Activated T-helper 1 cell treated with Interleukin-2 at 50 U/mL for 16 hours (primary cell): ENCODE measurements around the gene UBE2D3.

Source experiments
- DNase-seq: peaks from one replicate; pipeline ENCODE4 v3.0.0-alpha.2; 2020; ENCODE audit warnings: low read depth

Gene UBE2D3

DNA sequence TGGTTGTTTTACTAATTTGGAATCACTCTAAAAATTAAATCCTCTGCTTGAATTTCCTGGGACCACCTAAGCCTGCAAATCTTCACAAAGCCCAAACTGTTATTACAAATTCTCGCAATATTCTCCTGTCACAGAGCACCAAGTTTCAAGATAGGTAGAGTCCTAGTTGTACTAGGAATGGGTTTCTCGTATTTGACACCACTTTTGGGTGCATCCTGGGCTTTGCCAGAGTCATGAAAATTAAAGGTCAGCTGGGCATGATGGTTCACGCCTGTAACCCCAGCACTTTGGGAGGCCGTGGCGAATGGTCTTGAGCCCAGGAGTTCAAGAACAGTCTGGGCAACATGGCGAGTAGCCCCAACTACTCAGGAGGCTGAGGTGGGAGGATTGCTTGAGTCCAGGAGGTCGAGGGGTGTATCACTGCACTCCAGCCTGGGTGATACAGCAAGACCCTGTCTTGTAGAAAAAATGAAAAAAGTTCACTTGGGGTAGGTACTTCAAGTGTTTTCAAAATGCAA lies 36.0 kb downstream of the UBE2D3 start:
- no peak for DNase-seq

DNA sequence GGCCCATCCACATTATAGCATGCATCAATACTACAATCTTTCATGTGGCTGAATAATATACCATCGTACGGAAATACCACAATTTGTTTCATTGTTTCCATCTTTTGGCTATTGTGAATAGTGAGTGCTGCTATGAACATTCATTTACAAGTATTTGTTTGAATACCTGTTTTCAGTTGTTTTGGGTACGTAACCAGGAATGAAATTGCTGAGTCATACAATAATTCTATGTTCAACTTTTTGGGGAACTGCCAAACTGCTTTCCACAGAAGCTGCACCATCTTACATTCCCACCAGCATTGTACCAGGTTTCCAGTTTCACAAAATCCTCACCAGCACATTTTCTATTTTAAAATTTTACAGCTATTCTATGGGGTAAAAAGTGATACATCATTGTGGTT lies 38.0 kb downstream of the UBE2D3 start:
- DNase-seq = no peak

DNA sequence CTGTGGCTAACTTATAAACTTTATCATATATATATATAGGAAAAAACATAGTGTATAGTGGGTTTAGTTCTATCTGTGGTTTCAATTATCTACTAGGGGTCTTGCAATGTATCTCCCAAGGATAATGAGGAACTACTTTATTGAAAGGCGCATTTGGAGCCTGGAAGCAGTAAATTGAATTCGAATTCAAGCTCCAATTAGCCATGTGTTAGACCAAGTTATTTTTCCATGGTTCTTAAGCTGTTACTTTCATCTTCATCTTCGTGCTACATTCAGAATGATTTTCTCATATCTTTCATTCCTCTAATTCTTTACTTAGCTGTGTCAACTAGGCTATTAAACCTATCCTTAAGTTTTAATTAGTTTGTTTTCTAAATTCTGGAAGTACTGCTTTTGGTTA lies 39.4 kb downstream of the UBE2D3 start:
- DNase-seq = no peak

DNA sequence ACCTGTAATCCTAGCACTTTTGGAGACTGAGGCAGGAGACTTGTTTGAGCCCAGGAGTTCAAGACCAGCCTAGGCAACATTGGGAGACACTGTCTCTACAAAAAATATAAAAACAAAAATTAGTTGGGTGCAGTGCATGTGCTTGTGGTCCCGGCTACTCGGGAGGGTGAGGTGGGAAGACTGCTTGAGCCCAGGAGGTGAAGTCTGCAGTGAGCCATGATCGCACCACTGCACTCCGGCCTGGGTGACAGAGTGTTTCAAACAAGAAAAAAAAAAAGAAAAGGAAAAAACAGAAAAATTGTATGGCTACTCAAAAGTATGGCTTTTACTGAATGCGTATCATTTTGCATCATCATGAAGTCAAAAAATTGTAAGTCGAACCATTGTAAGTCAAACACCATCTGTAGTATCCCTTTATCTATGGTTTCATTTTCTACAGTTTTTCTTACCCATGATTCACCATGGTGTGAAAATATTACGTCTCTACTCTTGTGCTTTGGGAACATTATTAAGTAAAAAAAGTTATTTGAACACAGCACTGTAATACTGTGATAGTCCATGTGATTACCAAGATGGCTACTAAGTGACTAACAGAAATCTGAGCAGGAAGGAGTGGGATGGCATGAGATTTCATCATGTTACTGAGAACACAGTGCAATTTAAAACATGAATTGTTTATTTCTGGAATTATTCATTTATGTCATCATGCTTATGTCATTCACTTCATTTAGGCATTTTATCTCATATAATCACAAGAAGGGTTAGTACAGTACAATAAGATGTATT lies 40.1 kb downstream of the UBE2D3 start:
- no peak for DNase-seq

DNA sequence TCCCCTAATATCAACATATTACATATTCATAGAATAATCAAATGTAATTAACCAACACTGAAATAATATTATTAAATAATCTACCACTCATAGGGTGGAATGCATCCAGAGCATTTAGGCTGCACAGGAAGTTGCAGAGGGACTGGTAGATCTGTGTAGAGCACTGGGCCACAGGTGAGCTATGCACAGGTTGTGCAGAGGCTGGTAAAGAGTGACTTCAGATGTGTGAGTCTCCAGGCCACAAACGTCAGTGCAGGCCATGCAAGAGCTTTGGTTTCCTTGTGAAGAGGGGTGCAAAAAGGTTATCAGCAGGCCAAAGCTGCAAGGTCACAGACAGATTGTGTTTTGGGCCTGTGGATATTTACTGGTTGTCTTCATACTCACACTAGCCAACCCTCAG lies 41.1 kb downstream of the UBE2D3 start:
- DNase-seq = no peak

DNA sequence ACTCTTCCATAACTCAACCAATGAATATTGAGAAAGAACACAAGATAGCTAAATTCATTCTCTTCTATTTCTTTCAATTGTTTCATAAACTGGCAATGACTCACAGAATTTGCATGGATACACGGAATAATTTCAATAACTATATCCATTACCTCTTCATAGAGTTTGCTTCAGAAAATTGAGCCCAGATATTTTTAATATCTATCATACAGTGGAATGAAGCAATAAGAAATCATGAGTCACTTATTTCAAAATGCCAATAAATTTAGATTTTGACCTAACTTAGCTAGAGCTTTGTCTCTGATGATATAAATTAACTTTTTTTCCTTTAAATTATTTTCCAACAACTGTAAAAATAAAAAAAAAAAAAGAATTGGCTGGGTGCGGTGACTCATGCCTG lies 44.3 kb downstream of the UBE2D3 start:
- no peak for DNase-seq

DNA sequence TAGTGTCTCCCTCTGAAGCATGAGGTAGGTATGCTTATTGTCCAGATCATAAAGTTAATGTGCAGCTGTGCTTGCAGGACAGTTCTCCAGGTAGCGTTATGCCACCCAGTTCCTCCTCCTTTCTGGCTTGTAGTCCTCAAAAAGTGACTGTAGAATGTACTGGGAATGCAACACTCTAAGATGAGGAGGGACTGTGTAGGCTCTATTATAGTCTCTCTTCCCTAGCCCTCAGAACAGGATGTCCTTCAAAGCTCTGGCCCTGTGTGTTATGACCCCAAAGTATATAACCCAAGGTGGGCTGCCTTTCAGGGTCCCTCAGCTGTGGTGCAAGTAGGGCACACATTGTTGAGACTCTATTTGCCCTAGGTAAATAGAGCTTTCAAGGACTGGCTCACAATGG lies 45.8 kb downstream of the UBE2D3 start:
- no peak for DNase-seq

DNA sequence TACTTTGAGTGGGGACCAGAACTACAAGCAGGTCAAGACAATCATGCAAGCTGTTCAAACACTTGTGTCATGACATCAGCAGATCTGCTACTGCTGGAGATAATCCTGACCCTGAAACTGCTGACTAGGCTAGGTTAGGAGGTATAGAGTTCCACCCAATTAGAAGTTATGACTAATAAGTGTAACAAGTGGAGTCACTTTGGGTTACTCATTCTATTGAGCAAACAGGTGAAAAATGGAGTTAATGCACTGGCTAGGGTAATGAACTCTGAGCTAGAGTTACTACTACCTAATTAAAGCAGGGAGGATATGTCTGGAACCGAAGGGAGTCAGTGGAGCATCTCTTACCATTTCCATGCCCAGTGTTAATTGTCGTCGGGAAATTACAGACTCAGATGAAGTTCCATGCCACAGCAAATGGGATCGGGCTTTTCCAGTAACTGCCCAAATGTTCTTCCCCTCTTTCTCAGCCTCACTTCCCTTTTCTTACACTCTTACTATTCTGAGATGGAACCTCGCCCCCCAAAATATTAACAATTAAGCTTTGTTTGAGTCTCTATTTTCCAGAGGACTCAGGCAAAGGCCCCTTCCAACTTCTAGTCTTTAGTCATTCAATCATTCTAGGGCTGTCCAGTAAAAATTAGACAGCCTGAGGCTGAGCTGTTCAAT lies 46.7 kb downstream of the UBE2D3 start:
- DNase-seq = no peak

DNA sequence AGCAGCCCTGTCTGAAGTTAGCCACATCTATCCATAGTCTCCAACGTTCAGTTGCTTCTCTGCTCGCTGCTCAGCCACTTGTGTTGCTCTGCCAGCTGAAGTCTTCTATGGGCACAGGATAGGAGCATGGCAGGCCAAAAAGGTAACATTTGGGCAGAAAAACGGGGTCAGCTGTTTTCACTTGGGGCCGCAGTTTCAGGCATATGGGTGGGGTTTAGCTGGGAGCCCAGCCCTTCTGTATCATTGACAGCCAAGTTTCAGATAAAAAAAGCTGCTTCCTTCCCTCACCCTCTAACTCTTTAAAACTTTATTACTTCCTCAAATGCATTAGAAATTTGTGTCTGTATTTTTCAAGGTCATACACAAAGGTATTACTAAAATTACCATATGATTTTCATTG lies 48.1 kb downstream of the UBE2D3 start:
- no peak for DNase-seq

DNA sequence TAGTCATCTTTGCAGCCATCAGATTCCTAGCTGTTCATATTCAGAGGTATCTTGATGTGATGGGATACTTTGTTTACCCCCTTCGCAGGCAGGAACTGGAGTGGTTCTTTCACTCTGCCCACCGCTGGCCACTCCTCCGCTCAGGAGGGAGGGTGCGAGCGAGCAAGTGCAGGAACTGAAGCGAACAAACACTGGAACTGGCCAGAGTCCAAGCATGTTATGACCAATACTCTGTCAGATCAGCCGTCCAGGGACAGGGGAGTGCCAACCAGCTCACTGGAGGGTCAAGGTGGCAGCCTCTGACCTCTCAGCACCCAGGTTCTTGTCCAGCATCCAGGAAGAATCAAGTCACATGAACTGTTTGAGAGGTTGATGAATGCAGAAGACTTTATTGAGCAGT lies 48.6 kb downstream of the UBE2D3 start:
- DNase-seq = no peak

DNA sequence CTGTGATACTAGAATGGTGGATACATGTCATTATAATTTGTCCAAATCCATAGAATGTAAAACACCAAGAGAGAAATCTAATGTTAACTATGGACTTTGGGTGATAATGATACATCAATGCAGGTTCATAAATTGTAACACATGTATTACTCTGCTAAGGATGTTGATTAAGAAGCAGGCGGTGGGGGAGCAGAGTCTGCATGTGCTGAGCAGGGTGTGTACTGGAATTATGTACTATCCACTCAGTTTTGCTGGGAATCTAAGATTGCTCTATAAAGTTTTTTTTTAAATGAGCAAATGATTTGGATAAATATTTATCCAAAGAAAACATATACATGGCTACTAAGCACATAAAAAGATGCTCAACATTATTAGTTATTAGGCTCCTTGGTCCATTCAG lies 51.5 kb downstream of the UBE2D3 start:
- DNase-seq = no peak

DNA sequence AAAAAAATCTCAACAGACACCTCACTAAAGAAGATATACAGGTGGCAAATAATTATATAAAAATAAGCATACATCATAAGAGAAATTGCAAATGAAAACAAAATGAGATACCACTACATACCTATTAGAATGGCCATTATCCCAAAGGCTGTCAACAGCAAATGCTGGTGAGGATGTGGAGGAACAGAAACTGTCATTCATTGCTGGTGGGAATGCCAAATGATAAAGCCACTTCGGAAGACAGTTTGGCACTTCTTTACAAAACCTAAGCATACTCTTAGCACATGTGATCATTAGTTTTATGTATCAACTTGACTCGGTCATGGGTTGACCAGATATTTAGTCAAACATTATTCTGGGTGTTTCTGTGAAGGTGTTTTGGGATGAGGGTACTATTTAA lies 53.1 kb downstream of the UBE2D3 start:
- DNase-seq = no peak

DNA sequence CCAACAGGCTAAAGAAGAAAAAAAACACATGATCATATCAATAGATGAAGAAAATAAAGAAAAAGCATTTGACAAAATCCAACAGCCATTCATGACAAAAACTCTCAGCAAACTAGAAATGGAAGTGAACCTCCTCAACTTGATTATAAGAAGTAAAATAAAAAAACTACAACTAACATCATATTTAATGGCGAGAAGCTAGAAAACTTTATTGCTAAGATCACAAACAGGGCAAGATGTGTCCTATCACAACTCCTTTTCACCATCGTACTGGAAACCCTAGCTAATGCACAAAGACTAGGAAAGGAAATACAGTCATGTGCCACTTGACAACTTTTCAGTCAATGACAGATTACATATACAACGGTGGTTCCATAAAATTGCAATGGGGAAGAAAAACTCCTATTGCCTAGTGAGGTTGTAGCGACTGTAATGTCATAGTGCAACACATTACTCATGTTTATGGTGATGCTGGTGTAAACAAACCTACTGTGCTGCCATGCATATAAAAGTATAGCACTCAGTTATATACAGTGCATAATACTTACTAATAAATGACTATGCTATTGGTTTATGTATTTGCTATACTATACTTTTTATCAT lies 54.5 kb downstream of the UBE2D3 start:
- no peak for DNase-seq

DNA sequence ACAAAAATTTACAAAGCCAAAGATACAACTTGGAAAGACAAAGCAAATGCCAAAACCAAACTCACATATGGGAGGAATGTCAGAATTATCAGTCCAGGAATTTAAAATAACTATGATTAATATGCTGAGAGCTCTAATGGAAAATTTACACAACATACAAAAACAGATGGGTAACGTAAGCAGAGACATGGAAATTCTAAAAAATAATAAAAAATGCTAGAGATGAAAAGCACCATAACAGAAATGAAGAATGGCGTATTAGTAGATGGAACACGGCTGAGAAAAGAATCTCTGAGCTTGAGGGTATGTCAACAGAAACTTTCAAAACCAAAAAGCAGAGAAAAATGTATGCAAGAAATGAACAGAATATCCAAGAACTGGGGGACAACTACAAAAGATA lies 62.5 kb downstream of the UBE2D3 start:
- DNase-seq = no peak

DNA sequence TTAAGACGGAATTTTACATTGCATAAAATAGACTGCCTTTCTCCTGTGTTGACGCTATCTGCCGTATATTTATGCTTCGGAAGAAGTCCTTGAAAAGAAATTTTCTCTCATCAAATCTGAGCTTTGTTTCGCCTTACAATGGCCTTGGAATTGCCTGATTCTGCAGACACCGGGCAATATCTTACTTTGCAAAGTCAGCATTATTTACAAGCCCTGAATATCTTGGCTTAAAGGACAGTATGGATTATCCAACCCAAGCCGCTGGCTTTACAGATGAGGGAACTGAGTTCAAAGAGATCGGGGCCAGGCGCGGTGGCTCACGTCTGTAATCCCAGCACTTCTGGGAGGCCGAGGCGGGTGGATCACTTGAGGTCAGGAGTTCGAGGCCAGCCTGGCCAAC lies 65.4 kb downstream of the UBE2D3 start:
- no peak for DNase-seq

DNA sequence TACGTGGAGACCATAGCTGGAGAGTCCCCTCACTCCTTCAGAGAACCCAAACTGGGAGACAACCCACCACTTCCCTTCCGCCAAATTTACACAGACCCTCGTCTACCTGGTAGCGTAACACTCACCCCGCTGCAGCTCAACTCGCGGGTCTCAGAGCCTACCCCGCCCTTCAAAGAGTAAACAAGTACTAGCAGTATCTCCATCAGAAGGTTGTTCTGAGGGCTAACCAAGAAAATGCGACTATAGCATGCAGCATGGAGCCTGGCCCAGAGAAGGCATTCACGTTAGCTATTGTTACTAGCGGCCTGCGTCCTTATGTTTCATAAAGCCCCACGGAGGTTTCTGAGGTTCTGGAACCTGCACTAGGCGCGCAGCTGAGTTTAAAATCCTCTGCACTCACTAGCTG lies 66.1 kb downstream of the UBE2D3 start:
- DNase-seq = no peak

DNA sequence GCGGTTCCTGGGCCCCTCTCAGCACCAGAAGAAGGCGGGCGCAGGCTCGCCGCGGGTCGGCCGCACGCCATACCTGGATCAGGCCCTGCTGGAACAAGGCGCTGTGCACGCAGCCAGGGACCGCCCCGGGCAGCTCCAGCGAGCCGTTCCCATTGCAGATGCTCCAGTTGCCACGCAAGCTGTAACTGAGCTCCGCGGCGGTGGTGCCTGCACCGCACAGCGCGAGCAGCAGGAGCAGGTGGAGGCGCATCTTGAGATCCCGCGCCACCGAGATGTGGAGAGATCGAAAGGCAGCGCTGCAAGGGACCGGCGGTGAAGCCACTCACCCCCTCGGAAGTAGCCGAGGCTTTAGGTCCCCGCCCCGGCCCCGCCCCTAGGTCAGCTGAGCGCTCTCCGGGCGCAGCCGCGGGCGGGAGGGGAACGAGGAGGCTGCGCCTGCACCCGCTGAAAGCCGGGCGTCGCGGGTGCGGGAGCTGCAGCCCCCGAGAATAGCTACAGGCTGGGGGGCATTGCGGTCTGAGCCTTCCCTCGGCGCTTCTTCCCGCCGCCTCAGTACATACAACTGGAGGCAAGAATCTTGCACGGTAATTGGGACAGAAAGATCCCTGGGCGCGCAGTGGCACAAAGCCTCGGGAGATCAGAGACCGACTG lies 66.6 kb downstream of the UBE2D3 start, which contains the start of gene MANBA:
Gene MANBA (minus strand): TSS at position 324 of the 651 bp plus-strand sequence. CDS start 74 bp downstream, at position 250.
- peak; percentile 76 for DNase-seq

DNA sequence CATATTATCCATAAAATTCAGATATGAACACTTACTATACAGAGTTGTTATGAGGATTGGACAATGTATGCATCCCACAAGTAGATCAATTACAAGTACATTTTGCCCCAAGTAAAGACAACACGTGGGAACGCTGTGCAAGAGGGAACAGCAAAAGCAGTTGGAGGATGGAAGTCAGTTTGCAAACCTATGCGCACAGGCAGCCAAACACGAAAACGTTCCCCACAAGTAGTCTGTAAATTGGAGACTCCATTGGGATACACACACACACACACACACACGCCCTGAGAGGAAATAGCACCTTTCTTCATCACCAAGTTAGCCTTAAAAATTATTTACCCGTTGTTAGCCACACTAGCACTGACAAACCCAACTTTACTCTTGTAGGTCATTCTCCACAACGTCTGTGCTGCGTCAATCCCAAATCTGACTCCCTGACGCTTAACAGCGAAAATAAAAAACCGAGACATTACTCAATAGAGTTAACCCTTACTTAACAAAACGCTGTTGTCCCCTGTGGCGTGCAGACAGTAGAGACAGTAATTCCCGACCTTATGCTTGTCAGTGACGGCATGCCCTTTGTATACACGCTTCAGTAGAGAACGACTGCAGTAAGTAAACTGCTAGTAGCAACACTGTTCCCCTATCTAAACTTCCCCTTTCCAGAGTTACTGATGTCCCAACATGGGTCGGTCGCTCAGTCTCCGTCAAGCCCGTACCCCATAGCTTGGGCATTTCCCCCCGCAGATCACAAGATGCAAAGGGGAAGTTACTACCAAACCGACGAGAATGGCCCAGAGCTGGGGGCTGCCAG lies 67.3 kb downstream of the UBE2D3 start:
- no peak for DNase-seq

DNA sequence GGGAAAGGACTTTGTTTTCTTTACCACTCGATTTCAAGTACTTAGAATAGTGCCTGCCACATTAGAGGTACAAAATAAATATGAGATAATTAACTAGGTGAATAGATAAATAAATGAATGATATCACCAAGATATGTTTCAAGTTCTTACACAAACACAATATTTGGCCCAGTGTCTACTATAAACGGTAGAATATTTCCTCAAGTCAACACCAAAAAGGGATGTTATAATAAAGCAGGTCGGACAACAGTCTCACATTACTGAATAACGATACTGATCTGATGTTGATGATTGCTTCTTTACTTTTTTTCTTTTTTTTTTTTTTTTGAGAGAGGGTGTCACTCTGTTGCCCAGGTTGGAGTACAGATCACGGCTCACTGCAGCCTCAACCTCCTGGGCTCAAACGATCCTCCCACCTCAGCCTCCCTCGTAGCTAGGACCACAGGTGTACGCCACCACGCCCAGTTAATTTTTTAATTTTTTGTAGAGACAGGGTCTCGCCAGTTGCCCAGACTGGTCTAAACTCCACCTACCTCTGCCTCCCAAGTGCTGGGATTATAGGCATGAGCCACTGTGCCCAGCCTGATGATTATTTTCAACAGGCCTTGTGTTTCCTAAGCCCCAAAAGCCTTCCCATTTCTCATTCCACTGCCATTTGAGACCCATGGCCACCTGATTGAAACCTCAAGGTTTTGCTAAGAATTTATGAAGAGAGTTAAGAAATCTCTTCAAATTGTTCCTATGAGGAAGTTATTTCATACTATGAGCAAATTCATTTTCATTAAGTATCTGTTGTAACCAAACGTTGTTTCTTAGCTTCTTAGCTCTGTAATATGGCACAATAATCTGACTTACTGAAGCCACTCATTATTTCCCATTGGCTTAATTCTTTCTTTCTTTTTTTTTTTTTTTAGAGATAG lies 68.8 kb downstream of the UBE2D3 start:
- DNase-seq = no peak

DNA sequence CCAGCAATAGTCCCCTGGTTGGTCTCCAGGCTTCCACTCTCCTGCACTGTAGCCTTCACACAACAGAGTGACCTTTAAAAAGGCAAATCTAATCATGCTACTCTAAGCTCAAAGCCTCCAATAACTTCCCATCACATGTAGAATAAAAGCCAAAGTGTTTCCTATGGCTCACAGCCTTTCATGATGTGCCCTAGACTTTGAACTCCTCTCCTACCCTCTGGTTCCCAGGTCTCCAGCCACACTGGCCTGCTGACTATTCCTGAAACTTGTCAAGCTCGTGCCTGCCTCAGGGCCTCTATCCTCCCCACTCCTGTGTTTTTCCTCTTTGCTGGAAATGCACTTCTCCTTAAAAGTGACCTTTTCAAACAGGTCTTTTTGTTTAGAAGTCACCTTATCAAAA lies 69.7 kb downstream of the UBE2D3 start:
- no peak for DNase-seq

DNA sequence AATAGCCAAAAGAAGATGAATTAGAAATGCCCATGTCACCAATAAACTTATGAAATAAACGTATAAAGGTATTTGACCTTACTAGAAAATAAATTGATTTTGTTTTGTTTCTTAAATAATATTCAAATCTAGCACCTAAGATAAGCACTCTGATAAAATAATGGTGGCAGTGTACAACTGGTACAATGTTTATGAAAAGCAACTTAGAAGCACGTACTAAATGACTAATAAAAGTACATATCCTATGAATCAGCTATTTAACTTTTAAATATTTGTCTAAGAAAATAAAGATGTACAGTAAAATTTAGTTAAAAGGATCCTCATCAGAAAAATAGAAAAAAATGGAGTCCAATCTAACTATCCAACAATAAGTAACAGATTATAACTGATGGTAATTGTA lies 73.3 kb downstream of the UBE2D3 start:
- no peak for DNase-seq
